Astrocyte (in vitro differentiated cells and primary cell): ENCODE results near the gene SULT2B1.

Source experiments
- EZH2 ChIP-seq: IDR thresholded peaks from 2 replicates; pipeline ENCODE4 v1.6.1; 2012; ENCODE audit warnings: mild to moderate bottlenecking, low read length, inconsistent platforms; ENCODE audit not compliant: insufficient read depth
- TF ChIP-seq, protein P1 (sequence below): IDR thresholded peaks from 2 replicates; pipeline ENCODE4 v1.5.1; 2011; ENCODE audit warnings: low read depth, mild to moderate bottlenecking, inconsistent platforms, low read length, moderate library complexity; ENCODE audit not compliant: insufficient read depth

- TF ChIP-seq, protein P1, sequence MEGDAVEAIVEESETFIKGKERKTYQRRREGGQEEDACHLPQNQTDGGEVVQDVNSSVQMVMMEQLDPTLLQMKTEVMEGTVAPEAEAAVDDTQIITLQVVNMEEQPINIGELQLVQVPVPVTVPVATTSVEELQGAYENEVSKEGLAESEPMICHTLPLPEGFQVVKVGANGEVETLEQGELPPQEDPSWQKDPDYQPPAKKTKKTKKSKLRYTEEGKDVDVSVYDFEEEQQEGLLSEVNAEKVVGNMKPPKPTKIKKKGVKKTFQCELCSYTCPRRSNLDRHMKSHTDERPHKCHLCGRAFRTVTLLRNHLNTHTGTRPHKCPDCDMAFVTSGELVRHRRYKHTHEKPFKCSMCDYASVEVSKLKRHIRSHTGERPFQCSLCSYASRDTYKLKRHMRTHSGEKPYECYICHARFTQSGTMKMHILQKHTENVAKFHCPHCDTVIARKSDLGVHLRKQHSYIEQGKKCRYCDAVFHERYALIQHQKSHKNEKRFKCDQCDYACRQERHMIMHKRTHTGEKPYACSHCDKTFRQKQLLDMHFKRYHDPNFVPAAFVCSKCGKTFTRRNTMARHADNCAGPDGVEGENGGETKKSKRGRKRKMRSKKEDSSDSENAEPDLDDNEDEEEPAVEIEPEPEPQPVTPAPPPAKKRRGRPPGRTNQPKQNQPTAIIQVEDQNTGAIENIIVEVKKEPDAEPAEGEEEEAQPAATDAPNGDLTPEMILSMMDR: no peak
- TF ChIP-seq EZH2: no peak
Measured at GRCh38 chr19:48613024-48613851, 61.3 kb downstream of the SULT2B1 start.
